Measurements from ENCODE around the gene ANTXR1.
"Not testable (repeated sequence)": the region's sequence is repeated elsewhere in the genome, so short reads cannot be mapped to it uniquely, and the experiment has no call there.

The ANTXR1 gene

DNA sequence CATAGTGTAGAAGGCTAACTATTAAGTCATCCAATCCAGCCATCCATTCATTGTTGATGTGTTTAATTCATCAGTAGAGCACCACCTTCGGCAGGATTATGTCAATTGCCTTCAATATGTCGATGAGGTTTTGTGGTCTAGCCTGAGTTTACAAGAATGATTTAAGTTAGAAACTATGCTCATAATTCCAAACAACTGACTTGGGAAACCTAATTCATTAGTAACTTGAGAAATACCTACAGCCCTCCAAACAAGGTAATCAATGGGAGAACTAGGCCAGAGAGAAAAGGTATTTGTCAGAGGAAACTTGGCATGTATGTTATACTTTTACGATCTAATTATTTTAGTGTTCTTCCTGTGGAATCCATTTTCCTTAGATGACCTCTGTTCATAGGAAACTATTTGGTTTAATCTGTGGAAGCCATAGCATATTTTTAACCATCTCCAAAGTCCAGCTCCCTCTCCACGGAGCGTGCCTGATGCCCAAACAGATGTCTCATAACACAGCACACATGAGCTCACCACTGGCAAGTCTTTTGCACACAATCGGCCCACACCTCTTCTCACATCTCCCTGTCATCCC is 225.6 kb downstream of the ANTXR1 start:
- DNase-seq (ENCODE audit: low read depth), result peak; percentile 84

GRCh38 chr2:69241093-69241492 is 228.1 kb downstream of the ANTXR1 start:
- no peak for DNase-seq (ENCODE audit: low read depth)

GRCh38 chr2:69241664-69242514 is 228.9 kb downstream of the ANTXR1 start:
- DNase-seq (ENCODE audit: low read depth), result no peak

GRCh38 chr2:69242651-69243051 is 229.7 kb downstream of the ANTXR1 start:
- DNase-seq (ENCODE audit: low read depth), result peak; percentile 98

- no peak for DNase-seq (ENCODE audit: low read depth)
Measured at GRCh38 chr2:69243652-69244051, 230.7 kb downstream of the ANTXR1 start.

DNA sequence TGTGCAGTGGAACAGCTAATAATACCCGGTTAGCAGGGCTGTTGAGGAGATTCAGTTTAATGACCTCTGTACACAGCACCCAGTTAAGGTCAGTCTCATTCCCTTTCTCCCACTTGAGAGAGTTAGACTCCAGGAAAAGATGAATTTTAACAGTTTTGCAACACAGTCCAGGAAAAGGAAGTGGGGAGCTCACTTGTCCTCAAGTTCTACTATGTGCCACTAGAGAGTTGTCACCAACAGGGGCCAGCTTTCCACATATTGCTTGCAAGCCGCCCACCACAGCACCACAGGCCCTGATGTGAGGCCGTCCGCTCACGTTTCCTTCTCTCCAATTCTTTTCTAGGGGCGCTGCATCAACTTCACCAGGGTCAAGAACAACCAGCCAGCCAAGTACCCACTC is 231.9 kb downstream of the ANTXR1 start:
- no peak for DNase-seq (ENCODE audit: low read depth)

DNA sequence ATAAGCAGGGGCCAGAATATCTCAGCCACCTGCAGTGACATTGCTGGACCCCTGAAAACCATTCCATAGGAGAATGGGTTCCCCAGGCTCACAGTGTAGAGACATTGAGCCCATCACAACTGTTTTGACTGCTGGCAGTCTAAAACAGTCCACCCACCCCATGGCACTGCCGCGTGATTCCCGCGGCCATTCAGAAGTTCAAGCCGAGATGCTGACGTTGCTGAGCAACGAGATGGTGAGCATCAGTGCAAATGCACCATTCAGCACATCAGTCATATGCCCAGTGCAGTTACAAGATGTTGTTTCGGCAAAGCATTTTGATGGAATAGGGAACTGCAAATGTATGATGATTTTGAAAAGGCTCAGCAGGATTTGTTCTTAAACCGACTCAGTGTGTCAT is 234.6 kb downstream of the ANTXR1 start:
- no peak for DNase-seq (ENCODE audit: low read depth)

- no peak for DNase-seq (ENCODE audit: low read depth)
Measured at GRCh38 chr2:69248232-69248631, 235.3 kb downstream of the ANTXR1 start.

DNA sequence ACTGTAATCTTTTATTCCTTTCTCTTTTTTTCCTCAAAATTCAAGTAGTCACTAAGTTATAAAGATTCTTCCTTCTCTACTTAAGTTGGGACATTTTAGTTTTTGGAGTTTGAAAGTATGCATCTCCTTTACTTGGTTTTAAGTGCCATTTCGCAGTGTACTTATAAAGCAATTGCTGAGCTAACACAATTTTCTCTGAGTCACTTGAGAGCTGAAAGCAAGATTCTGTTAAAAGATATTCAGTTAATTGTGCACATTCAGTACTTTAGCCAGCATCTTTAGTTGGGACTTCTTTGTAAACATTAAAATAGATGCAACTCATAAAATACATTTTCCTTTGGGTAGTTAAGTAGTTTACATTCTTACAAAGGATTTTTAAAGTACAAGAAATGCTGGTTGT is 238.0 kb downstream of the ANTXR1 start:
- no peak for DNase-seq (ENCODE audit: low read depth)

GRCh38 chr2:69251943-69252342 is 239.0 kb downstream of the ANTXR1 start:
- no peak for DNase-seq (ENCODE audit: low read depth)

DNA sequence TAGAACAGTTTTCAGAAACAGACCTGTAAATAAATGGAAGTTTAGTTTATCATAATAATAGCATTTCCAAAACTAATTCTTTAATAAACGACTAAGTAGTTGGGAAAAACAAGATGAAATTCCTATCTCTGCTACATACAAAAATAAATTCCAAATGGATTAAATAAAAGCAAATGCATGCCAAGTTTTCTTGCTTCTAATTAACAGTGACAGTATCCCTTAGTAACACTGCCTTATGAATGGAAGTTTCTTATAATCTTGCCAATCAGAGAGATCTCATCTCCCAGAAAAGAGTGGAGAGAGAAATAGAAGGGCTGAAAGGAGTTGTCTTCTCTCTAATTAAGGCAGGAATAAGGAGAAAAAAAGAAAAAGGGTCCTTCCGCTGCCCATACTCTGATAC is 240.1 kb downstream of the ANTXR1 start:
- DNase-seq (ENCODE audit: low read depth), result no peak

DNA sequence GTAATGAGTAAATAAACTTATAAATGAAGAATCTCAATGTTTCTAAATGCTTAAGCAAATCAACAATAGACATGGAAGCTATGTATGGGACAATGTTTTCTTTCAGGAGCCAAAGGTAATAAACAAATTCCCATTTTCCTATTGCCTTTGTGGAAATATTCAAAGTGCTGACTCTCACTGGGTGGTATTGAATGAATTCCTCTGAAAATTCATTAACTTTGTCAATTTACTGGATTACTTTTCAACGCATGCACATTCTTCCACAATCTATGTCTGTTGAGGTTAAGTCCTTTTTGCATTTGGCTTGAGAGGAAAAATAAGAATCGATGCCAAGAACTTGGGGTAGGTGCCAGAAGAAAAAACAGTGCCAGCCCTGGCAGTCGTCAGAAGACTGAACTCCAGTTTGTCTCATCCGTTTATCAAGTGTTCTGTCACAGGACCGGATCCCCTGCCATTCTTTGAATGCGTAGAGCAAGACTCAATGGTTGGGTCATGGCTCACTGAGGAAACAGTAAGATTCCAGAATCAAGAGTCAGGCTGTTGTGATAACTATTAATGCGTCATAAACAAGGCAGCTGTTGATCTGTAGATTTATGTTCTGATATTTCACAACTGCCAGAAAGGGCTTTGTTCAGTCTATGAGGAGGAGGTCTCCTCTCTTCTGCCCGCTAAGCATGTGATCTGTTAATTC is 240.8 kb downstream of the ANTXR1 start:
- DNase-seq (ENCODE audit: low read depth), result peak; percentile 100

- DNase-seq (ENCODE audit: low read depth), result no peak
Measured at GRCh38 chr2:69255760-69256159, 242.8 kb downstream of the ANTXR1 start.

DNA sequence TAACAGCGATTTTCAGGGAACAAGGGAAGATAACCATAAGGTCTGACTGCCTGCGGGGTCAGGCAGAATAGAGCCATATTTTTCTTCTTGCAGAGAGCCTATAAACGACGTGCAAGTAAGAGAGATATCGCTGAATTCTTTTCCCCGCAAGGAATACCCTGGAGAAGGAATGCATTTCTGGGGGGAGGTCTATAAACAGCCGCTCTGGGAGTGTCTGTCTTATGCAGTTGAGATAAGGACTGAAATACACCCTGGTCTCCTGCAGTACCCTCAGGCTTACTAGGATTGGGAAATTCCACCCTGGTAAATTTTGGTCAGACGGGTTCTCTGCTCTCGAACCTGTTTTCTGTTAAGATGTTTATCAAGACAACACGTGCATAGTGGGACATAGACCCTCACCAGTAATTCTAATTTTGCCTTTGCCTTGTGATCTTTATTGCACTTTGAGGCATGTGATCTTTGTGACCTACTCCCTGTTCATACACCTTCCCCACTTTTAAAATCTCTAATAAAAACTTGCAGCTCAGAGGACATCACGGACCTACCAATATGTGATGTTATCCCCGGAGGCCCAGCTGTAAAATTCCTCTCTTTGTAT is 247.1 kb downstream of the ANTXR1 start:
- not testable (repeated sequence) for DNase-seq (ENCODE audit: low read depth)

DNA sequence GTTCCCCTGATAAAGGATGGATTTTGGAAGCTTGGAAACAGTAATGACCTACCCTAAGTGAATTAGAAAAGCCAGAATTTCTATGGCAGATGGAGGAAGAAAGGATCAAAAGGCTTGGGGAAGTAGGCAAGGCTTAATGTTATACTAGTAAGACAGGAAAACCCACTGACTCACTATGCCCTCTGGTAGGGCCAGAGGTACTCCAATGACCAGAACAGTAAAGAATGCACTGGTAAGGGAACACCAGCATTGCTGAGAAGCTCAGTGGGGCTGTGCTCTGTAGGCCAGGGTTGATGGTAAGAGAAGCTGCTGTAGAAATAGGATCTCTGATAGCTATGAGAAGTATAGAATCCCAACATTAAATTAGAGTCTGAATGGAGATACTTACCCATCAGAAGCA is 247.7 kb downstream of the ANTXR1 start:
- DNase-seq (ENCODE audit: low read depth), result no peak

GRCh38 chr2:69269330-69269729 is 256.4 kb downstream of the ANTXR1 start:
- DNase-seq (ENCODE audit: low read depth), result no peak

GRCh38 chr2:69271831-69272257 is 258.9 kb downstream of the ANTXR1 start:
- peak; percentile 85 for DNase-seq (ENCODE audit: low read depth)

DNA sequence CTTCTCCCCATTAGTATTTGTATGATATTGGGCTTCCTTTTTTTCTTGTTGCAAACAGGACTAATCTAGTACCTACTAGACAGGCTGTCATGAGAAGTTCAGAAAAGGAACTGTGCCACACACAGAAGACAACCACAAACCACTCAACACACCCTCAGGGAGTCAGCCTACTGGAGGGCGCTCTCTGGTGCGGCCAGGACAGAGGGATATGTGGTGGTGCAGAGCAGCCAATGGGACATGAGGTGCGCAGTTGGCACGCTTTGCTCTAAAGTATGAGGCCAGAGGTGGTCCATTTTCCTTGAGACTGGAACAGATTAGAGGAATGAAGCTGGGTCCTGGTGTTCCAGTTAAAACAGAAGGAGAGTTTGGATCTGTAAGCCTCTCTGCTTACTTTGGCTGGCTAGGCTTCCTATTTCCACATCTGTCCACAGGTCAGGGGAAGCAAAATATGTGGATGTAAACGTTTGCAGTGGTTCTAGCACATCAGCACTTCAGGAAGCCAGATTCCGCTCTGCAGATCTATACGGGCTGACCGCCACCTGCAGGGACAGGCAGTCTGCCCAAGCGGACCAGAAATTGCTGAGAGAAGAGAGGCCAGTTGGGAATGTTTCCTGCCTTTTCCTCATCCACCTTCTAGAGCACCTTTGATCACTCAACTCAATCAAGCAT is 260.0 kb downstream of the ANTXR1 start:
- DNase-seq (ENCODE audit: low read depth), result no peak

GRCh38 chr2:69275490-69275889 is 262.5 kb downstream of the ANTXR1 start:
- DNase-seq (ENCODE audit: low read depth), result no peak

- DNase-seq (ENCODE audit: low read depth), result no peak
Measured at GRCh38 chr2:69278366-69278765, 265.4 kb downstream of the ANTXR1 start.

DNA sequence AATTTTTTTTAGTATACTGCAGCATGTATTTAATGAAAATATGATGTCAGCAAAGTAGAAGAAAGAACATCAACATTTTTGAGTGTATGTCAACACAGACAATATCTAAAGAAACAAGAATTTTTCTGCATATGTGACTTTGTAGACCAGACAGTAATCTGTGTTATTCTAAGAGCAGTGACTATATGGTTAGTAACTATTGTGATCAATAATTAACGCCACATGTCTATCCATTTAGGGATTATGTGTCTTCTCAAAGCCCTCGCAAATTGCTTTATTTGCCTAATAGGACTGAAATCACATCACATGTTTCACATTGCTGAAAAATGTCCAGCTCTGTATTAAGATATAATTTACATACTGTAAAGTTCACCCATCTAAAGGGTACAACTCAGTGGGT is 266.2 kb downstream of the ANTXR1 start:
- DNase-seq (ENCODE audit: low read depth), result no peak
